Measurements from ENCODE around the gene EXTL1.

The EXTL1 gene

DNA sequence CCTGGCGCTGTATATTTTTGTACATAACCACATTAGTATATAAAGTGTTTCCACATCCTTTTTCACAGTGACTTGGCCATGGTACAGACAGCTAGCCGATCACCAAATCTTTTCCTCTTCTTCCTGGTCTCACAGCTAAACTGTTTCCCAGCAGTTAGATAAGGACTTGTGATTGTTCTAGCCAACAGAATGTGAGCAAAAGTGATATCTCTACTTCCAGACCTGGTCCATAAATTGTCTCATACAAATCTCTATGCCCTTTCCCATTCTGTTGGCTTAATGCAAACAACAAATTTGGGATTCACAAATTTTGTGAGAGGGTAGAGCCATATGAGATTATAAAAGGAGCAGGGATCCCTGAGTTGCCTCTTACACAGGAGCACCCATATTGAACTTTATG is 43.2 kb upstream of the EXTL1 start:
- Histone ChIP-seq H3K27me3 (ENCODE audit: control insufficient read depth in 3 of 3, insufficient read depth in 3 of 3, low read depth in 1 of 3, low read length in 3 of 3) (no peaks in the 10 kb centered on the region), H2AK5ac (ENCODE audit: low read depth, low read length) (no peak overlapping the region), H2BK12ac (ENCODE audit: low read length) (no peak overlapping the region), H3K4me2 (ENCODE audit: insufficient read depth, low read length, poor library complexity, severe bottlenecking) (no peak overlapping the region), H3K79me1 (ENCODE audit: low read depth, low read length) (no peaks in the 10 kb centered on the region), H3K27ac (replicated peaks; ENCODE audit: low read length) (no peak overlapping the region), H3K14ac (ENCODE audit: low read length) (no peak overlapping the region), H3K23ac (ENCODE audit: low read depth, low read length, poor library complexity) (no peak overlapping the region), H4K8ac (ENCODE audit: low read depth, low read length) (no peak overlapping the region), H2AFZ (ENCODE audit: low read length) (no peak overlapping the region), H3K18ac (ENCODE audit: low read length) (no peak overlapping the region), H2BK120ac (ENCODE audit: low read depth, low read length) (no peak overlapping the region), H3K9ac (ENCODE audit: low read depth, low read length, poor library complexity) (no peak overlapping the region), H3K4ac (ENCODE audit: low read length) (no peak overlapping the region), H4K91ac (ENCODE audit: low read depth, low read length, poor library complexity) (no peak overlapping the region), H3K9me3 (replicated peaks in 1 of 2; ENCODE audit: control insufficient read depth in 2 of 2, insufficient read depth in 1 of 2, low read depth in 1 of 2, low read length in 2 of 2) (no peaks in the 10 kb centered on the region), H2BK5ac (ENCODE audit: low read length) (no peak overlapping the region), H3K36me3 (replicated peaks in 1 of 2; ENCODE audit: control insufficient read depth in 2 of 2, insufficient read depth in 2 of 2, low read length in 2 of 2) (peaks cover 25 to 84% of the 10 kb centered on the region in 2 donors), H3K4me3 (ENCODE audit: low read length in 2 of 2) (no peak overlapping the region), H2BK15ac (ENCODE audit: low read length) (no peak overlapping the region), H3K4me1 (ENCODE audit: control insufficient read depth in 2 of 2, insufficient read depth in 1 of 2, low read depth in 1 of 2, low read length in 2 of 2) (no peaks in the 10 kb centered on the region)
- WGBS, 2 donors (ENCODE audit: extremely low coverage in 2 of 2, insufficient read length in 2 of 2, insufficient replicate concordance in 1 of 2) = no CpG with 5 or more reads among the region's 2 CpGs
- DNase-seq (ENCODE audit: low spot score) = no peak

- Histone ChIP-seq H3K27ac (replicated peaks; ENCODE audit: low read length) (no peak overlapping the region), H3K27me3 (ENCODE audit: control insufficient read depth in 3 of 3, insufficient read depth in 3 of 3, low read depth in 1 of 3, low read length in 3 of 3) (no peaks in the 10 kb centered on the region), H3K4me2 (ENCODE audit: insufficient read depth, low read length, poor library complexity, severe bottlenecking) (no peak overlapping the region), H2AK5ac (ENCODE audit: low read depth, low read length) (no peak overlapping the region), H2BK120ac (ENCODE audit: low read depth, low read length) (no peak overlapping the region), H3K18ac (ENCODE audit: low read length) (no peak overlapping the region), H3K79me1 (ENCODE audit: low read depth, low read length) (no peaks in the 10 kb centered on the region), H3K4me3 (ENCODE audit: low read length in 2 of 2) (no peak overlapping the region), H3K23ac (ENCODE audit: low read depth, low read length, poor library complexity) (no peak overlapping the region), H3K9me3 (replicated peaks in 1 of 2; ENCODE audit: control insufficient read depth in 2 of 2, insufficient read depth in 1 of 2, low read depth in 1 of 2, low read length in 2 of 2) (no peaks in the 10 kb centered on the region), H3K4me1 (ENCODE audit: control insufficient read depth in 2 of 2, insufficient read depth in 1 of 2, low read depth in 1 of 2, low read length in 2 of 2) (no peaks in the 10 kb centered on the region), H2AFZ (ENCODE audit: low read length) (no peak overlapping the region), H3K9ac (ENCODE audit: low read depth, low read length, poor library complexity) (no peak overlapping the region), H3K4ac (ENCODE audit: low read length) (no peak overlapping the region), H3K14ac (ENCODE audit: low read length) (no peak overlapping the region), H2BK12ac (ENCODE audit: low read length) (no peak overlapping the region), H2BK15ac (ENCODE audit: low read length) (no peak overlapping the region), H4K8ac (ENCODE audit: low read depth, low read length) (no peak overlapping the region), H2BK5ac (ENCODE audit: low read length) (no peak overlapping the region), H3K36me3 (replicated peaks in 1 of 2; ENCODE audit: control insufficient read depth in 2 of 2, insufficient read depth in 2 of 2, low read length in 2 of 2) (peaks cover 19 to 84% of the 10 kb centered on the region in 2 donors), H4K91ac (ENCODE audit: low read depth, low read length, poor library complexity) (no peak overlapping the region)
- DNase-seq (ENCODE audit: low spot score) = no peak
- no CpG with 5 or more reads among the region's 7 CpGs for WGBS, 2 donors (ENCODE audit: extremely low coverage in 2 of 2, insufficient read length in 2 of 2, insufficient replicate concordance in 1 of 2)
These were observed 42.4 kb upstream of the EXTL1 start for GRCh38 chr1:25979210-25979609.

- H3K36me3 ChIP-seq (replicated peaks in 1 of 2; ENCODE audit: control insufficient read depth in 2 of 2, insufficient read depth in 2 of 2, low read length in 2 of 2) = peaks cover 20 to 85% of the 10 kb centered on the region in 2 donors
- no peaks in the 10 kb centered on the region for H3K79me1 ChIP-seq (ENCODE audit: low read depth, low read length)
- no peak for DNase-seq (ENCODE audit: low spot score)
These were observed 36.4 kb upstream of the EXTL1 start for GRCh38 chr1:25985171-25985570.

GRCh38 chr1:25985670-25986069 is 35.9 kb upstream of the EXTL1 start:
- peaks cover 0 to 6% of the 10 kb centered on the region in 2 donors for H3K9me3 ChIP-seq (replicated peaks in 1 of 2; ENCODE audit: control insufficient read depth in 2 of 2, insufficient read depth in 1 of 2, low read depth in 1 of 2, low read length in 2 of 2)
- no peak overlapping the region for H3K14ac ChIP-seq (ENCODE audit: low read length)

More at GRCh38 chr1:25985171-25985570, 36.4 kb upstream of the EXTL1 start:
- no peak overlapping the region for H3K27ac ChIP-seq (replicated peaks; ENCODE audit: low read length)
- peaks cover 0 to 6% of the 10 kb centered on the region in 2 donors for H3K9me3 ChIP-seq (replicated peaks in 1 of 2; ENCODE audit: control insufficient read depth in 2 of 2, insufficient read depth in 1 of 2, low read depth in 1 of 2, low read length in 2 of 2)
- H3K23ac ChIP-seq (ENCODE audit: low read depth, low read length, poor library complexity) = no peak overlapping the region
- no peak overlapping the region for H2AFZ ChIP-seq (ENCODE audit: low read length)
- no peak overlapping the region for H2BK5ac ChIP-seq (ENCODE audit: low read length)
- H3K18ac ChIP-seq (ENCODE audit: low read length) = no peak overlapping the region
- H3K14ac ChIP-seq (ENCODE audit: low read length) = no peak overlapping the region
- H3K27me3 ChIP-seq (ENCODE audit: control insufficient read depth in 3 of 3, insufficient read depth in 3 of 3, low read depth in 1 of 3, low read length in 3 of 3) = no peaks in the 10 kb centered on the region
- no peak overlapping the region for H4K91ac ChIP-seq (ENCODE audit: low read depth, low read length, poor library complexity)
- no peak overlapping the region for H4K8ac ChIP-seq (ENCODE audit: low read depth, low read length)
- no peak overlapping the region for H3K4ac ChIP-seq (ENCODE audit: low read length)
- no peak overlapping the region for H3K4me3 ChIP-seq (ENCODE audit: low read length in 2 of 2)
- H2BK15ac ChIP-seq (ENCODE audit: low read length) = no peak overlapping the region
- no peaks in the 10 kb centered on the region for H3K4me1 ChIP-seq (ENCODE audit: control insufficient read depth in 2 of 2, insufficient read depth in 1 of 2, low read depth in 1 of 2, low read length in 2 of 2)
- no peak overlapping the region for H2BK12ac ChIP-seq (ENCODE audit: low read length)
- H3K9ac ChIP-seq (ENCODE audit: low read depth, low read length, poor library complexity) = no peak overlapping the region
- no peak overlapping the region for H2BK120ac ChIP-seq (ENCODE audit: low read depth, low read length)
- no peak overlapping the region for H3K4me2 ChIP-seq (ENCODE audit: insufficient read depth, low read length, poor library complexity, severe bottlenecking)
- WGBS, 2 donors (ENCODE audit: extremely low coverage in 2 of 2, insufficient read length in 2 of 2, insufficient replicate concordance in 1 of 2) = no CpG with 5 or more reads among the region's 1 CpG
- H2AK5ac ChIP-seq (ENCODE audit: low read depth, low read length) = no peak overlapping the region

More at GRCh38 chr1:25985670-25986069, 35.9 kb upstream of the EXTL1 start:
- no peaks in the 10 kb centered on the region for H3K27me3 ChIP-seq (ENCODE audit: control insufficient read depth in 3 of 3, insufficient read depth in 3 of 3, low read depth in 1 of 3, low read length in 3 of 3)
- H3K4me3 ChIP-seq (ENCODE audit: low read length in 2 of 2) = no peak overlapping the region
- no peak overlapping the region for H3K27ac ChIP-seq (replicated peaks; ENCODE audit: low read length)
- H2BK120ac ChIP-seq (ENCODE audit: low read depth, low read length) = no peak overlapping the region
- H3K23ac ChIP-seq (ENCODE audit: low read depth, low read length, poor library complexity) = no peak overlapping the region
- no CpG with 5 or more reads among the region's 3 CpGs for WGBS, 2 donors (ENCODE audit: extremely low coverage in 2 of 2, insufficient read length in 2 of 2, insufficient replicate concordance in 1 of 2)
- H3K36me3 ChIP-seq (replicated peaks in 1 of 2; ENCODE audit: control insufficient read depth in 2 of 2, insufficient read depth in 2 of 2, low read length in 2 of 2) = peaks cover 20 to 85% of the 10 kb centered on the region in 2 donors
- no peak overlapping the region for H2BK15ac ChIP-seq (ENCODE audit: low read length)
- H3K18ac ChIP-seq (ENCODE audit: low read length) = no peak overlapping the region
- no peak overlapping the region for H2AFZ ChIP-seq (ENCODE audit: low read length)
- no peak overlapping the region for H2BK5ac ChIP-seq (ENCODE audit: low read length)
- H3K79me1 ChIP-seq (ENCODE audit: low read depth, low read length) = no peaks in the 10 kb centered on the region
- no peak overlapping the region for H2BK12ac ChIP-seq (ENCODE audit: low read length)
- H2AK5ac ChIP-seq (ENCODE audit: low read depth, low read length) = no peak overlapping the region
- DNase-seq (ENCODE audit: low spot score) = no peak
- no peaks in the 10 kb centered on the region for H3K4me1 ChIP-seq (ENCODE audit: control insufficient read depth in 2 of 2, insufficient read depth in 1 of 2, low read depth in 1 of 2, low read length in 2 of 2)
- no peak overlapping the region for H3K4me2 ChIP-seq (ENCODE audit: insufficient read depth, low read length, poor library complexity, severe bottlenecking)
- no peak overlapping the region for H3K9ac ChIP-seq (ENCODE audit: low read depth, low read length, poor library complexity)
- no peak overlapping the region for H4K8ac ChIP-seq (ENCODE audit: low read depth, low read length)
- H3K4ac ChIP-seq (ENCODE audit: low read length) = no peak overlapping the region
- no peak overlapping the region for H4K91ac ChIP-seq (ENCODE audit: low read depth, low read length, poor library complexity)

Data from neuronal stem cell (in vitro differentiated cells).